H9 (cell line): ENCODE results near the gene MTFMT. TPM values are rescaled to one million over a fixed set of nuclear protein-coding genes. Genes with fewer than 3 reads are reported as not detected.

ENCODE experiments used
- DNase-seq: peaks from one replicate; pipeline ENCODE4 v3.0.0-alpha.2; 2017
- H2AFZ ChIP-seq: one replicate; pipeline ENCODE4 v1.6.1; 2013; ENCODE audit warnings: mild to moderate bottlenecking, low read length, control low read depth, moderate library complexity
- H2AK5ac ChIP-seq: 2 replicates; pipeline ENCODE4 v1.6.1; 2013; ENCODE audit warnings: low read length, control low read depth, mixed read lengths; ENCODE audit not compliant: insufficient read length
- H2BK120ac ChIP-seq: one replicate; pipeline ENCODE4 v1.6.1; 2013; ENCODE audit warnings: low read depth, mild to moderate bottlenecking, low read length, control low read depth, inconsistent platforms; ENCODE audit not compliant: poor library complexity, severe bottlenecking
- H2BK12ac ChIP-seq: 2 replicates; pipeline ENCODE4 v1.6.1; 2013; ENCODE audit warnings: low read length, control low read depth, mixed read lengths, low read depth; ENCODE audit not compliant: insufficient read length
- H2BK15ac ChIP-seq: 2 replicates; pipeline ENCODE4 v1.6.1; 2013; ENCODE audit warnings: low read depth, low read length, control low read depth
- H2BK20ac ChIP-seq: one replicate; pipeline ENCODE4 v1.6.1; 2013; ENCODE audit warnings: low read depth, mild to moderate bottlenecking, low read length, control low read depth, inconsistent platforms; ENCODE audit not compliant: poor library complexity, severe bottlenecking
- H2BK5ac ChIP-seq: 2 replicates; pipeline ENCODE4 v1.6.1; 2013; ENCODE audit warnings: low read length, control low read depth, mixed read lengths; ENCODE audit not compliant: insufficient read length
- H3K14ac ChIP-seq: 2 replicates; pipeline ENCODE4 v1.6.1; 2013; ENCODE audit warnings: low read length, control low read depth; ENCODE audit not compliant: insufficient read depth
- H3K18ac ChIP-seq: 2 replicates; pipeline ENCODE4 v1.6.1; 2013; ENCODE audit warnings: low read depth, mild to moderate bottlenecking, mixed read lengths, low read length, control low read depth; ENCODE audit not compliant: insufficient read length
- H3K23ac ChIP-seq: 2 replicates; pipeline ENCODE4 v1.6.1; 2013; ENCODE audit warnings: low read length, control low read depth, mixed read lengths, low read depth; ENCODE audit not compliant: insufficient read length
- H3K23me2 ChIP-seq: 2 replicates; pipeline ENCODE4 v1.6.1; 2013; ENCODE audit warnings: low read depth, mild to moderate bottlenecking, mixed read lengths, low read length, control low read depth; ENCODE audit not compliant: insufficient read length, poor library complexity, severe bottlenecking
- H3K27ac ChIP-seq: 2 replicates; pipeline ENCODE4 v1.5.1; 2013; ENCODE audit warnings: low read length, control low read depth, mixed read lengths, low read depth; ENCODE audit not compliant: insufficient read length
- H3K27me3 ChIP-seq: 2 replicates; pipeline ENCODE4 v1.6.1; 2013; ENCODE audit warnings: low read length, control low read depth, inconsistent platforms; ENCODE audit not compliant: insufficient read depth
- H3K4ac ChIP-seq: 2 replicates; pipeline ENCODE4 v1.6.1; 2013; ENCODE audit warnings: low read depth, mild to moderate bottlenecking, control low read depth, inconsistent platforms, low read length, moderate library complexity
- H3K4me1 ChIP-seq: 2 replicates; pipeline ENCODE4 v1.6.1; 2013; ENCODE audit warnings: low read length, control low read depth, inconsistent platforms; ENCODE audit not compliant: insufficient read depth
- H3K4me2 ChIP-seq: 2 replicates; pipeline ENCODE4 v1.6.1; 2013; ENCODE audit warnings: low read length, control low read depth, mixed read lengths; ENCODE audit not compliant: insufficient read length, insufficient read depth
- H3K56ac ChIP-seq: 2 replicates; pipeline ENCODE4 v1.6.1; 2013; ENCODE audit warnings: low read depth, mild to moderate bottlenecking, mixed read lengths, low read length, control low read depth; ENCODE audit not compliant: insufficient read length
- H3K79me1 ChIP-seq: 2 replicates; pipeline ENCODE4 v1.6.1; 2013; ENCODE audit warnings: low read depth, mild to moderate bottlenecking, moderate library complexity, low read length, control low read depth, inconsistent platforms; ENCODE audit not compliant: insufficient read depth, poor library complexity, severe bottlenecking
- H3K79me2 ChIP-seq: 2 replicates; pipeline ENCODE4 v1.6.1; 2013; ENCODE audit warnings: low read length, control low read depth, inconsistent platforms; ENCODE audit not compliant: insufficient read depth
- H3K9ac ChIP-seq: 2 replicates; pipeline ENCODE4 v1.6.1; 2013; ENCODE audit warnings: low read length, control low read depth, mixed read lengths; ENCODE audit not compliant: insufficient read length; ENCODE audit errors: extremely low read depth
- H3K9me3 ChIP-seq: one replicate; pipeline ENCODE4 v1.6.1; 2013; ENCODE audit warnings: low read depth, low read length, inconsistent platforms; ENCODE audit not compliant: control insufficient read depth
- H3T11ph ChIP-seq: one replicate; pipeline ENCODE4 v1.6.1; 2013; ENCODE audit warnings: mild to moderate bottlenecking, low read length, control low read depth, inconsistent platforms
- H4K20me1 ChIP-seq: one replicate; pipeline ENCODE4 v1.6.1; 2013; ENCODE audit not compliant: control insufficient read depth, insufficient read length, insufficient read depth
- H4K5ac ChIP-seq: 2 replicates; pipeline ENCODE4 v1.6.1; 2013; ENCODE audit warnings: low read depth, mild to moderate bottlenecking, mixed read lengths, low read length, control low read depth; ENCODE audit not compliant: insufficient read length
- H4K8ac ChIP-seq: replicated peaks from 2 replicates; pipeline ENCODE4 v1.6.1; 2013; ENCODE audit warnings: low read length, control low read depth, mixed read lengths, low read depth; ENCODE audit not compliant: insufficient read length
- H4K91ac ChIP-seq: 2 replicates; pipeline ENCODE4 v1.6.1; 2013; ENCODE audit warnings: low read depth, mild to moderate bottlenecking, moderate library complexity, mixed read lengths, low read length, control low read depth; ENCODE audit not compliant: insufficient read length
- H3K27ac Mint-ChIP-seq, 3 experiments: 2 replicates in 2 of 3; 3 replicates in 1 of 3; pipeline ENCODE4 v1.8.0; 2020 to 2021; ENCODE audit warnings: mixed read lengths in 3 of 3, mild to moderate bottlenecking in 1 of 3, moderate library complexity in 1 of 3
- H3K27me3 Mint-ChIP-seq: 2 replicates; pipeline ENCODE4 v1.8.0; 2021; ENCODE audit warnings: low read depth, mild to moderate bottlenecking, moderate library complexity, mixed read lengths
- H3K36me3 Mint-ChIP-seq, 3 experiments: 2 replicates in 2 of 3; 3 replicates in 1 of 3; pipeline ENCODE4 v1.8.0; 2020 to 2021; ENCODE audit warnings: low read depth in 3 of 3, mixed read lengths in 3 of 3; ENCODE audit not compliant: insufficient read depth in 1 of 3
- H3K4me1 Mint-ChIP-seq, 2 experiments: 2 replicates each; pipeline ENCODE4 v1.8.0; 2020; ENCODE audit warnings: mixed read lengths in 2 of 2
- H3K4me3 Mint-ChIP-seq, 2 experiments: 2 replicates in 1 of 2; 3 replicates in 1 of 2; pipeline ENCODE4 v1.8.0; 2020 to 2021; ENCODE audit warnings: mild to moderate bottlenecking in 2 of 2, mixed read lengths in 2 of 2, moderate library complexity in 1 of 2
- H3K9me3 Mint-ChIP-seq, 2 experiments: 2 replicates in 1 of 2; 3 replicates in 1 of 2; pipeline ENCODE4 v1.8.0; 2020; ENCODE audit warnings: mild to moderate bottlenecking in 2 of 2, mixed read lengths in 2 of 2, moderate library complexity in 1 of 2
- WGBS: extraction: QIAGEN DNeasy Blood & Tissue Kit; methylation state at CpG from one replicate; pipeline ENCODE4 v1.1.7; 2013; ENCODE audit warnings: missing lambda C conversion rate, low lambda C conversion rate, mixed read lengths; ENCODE audit not compliant: insufficient read length; ENCODE audit errors: extremely low coverage; 5-methylcytosine and 5-hydroxymethylcytosine counted together
- total RNA-seq: library from RNA; stranded (reverse); gene quantifications from 2 replicates; pipeline ENCODE4 v1.2.1, GENCODE V29; 2021
- TF ChIP-seq, protein P1 (sequence below): fragments of 200-600 bp; sonication (generic); conservative IDR thresholded peaks from 3 replicates; pipeline ENCODE4 v1.8.0; 2021; ENCODE audit warnings: antibody characterized with exemption, mild to moderate bottlenecking

MTFMT gene
- total RNA-seq, 1 experiment from 2014 or later = 16.0 TPM

DNA sequence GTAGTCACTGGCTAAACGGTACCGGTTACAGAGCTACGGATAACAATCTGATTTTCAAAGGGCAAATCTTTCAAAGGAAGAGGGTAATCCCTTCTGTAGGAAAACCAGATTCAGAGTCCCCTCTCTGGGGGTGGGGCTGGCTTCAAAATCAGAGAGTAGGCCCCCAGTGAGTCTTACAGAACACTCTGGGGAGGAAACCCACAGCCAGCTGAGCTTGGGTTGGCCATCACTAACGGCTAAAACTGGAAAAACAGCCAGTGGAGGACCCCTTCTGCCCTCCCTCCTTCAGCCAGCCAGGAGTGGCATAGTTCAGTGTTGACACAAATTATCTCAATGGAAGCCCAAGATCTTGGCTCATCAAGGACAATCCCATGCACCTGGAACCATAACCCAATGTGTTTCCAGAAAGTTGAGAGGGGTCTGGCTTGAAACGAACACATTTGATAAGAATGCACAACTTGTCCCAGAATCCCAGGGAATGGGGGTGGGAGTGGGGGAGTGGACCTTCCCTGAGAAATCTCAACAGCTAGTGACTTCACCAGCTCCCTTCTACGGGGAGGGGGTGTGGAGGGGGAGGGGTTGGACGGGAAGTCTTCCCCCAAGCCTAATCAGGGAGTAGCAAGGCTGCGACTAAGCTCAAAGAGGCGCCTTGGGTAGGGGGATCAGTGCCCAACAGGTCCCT, 37.3 kb upstream of the MTFMT start:
- no peak overlapping the region for H3K9ac ChIP-seq
- no peak overlapping the region for H3K27ac ChIP-seq
- no peak overlapping the region for H3K56ac ChIP-seq
- Mint-ChIP-seq H3K27ac (peak overlapping the region in 1 of 3 experiments; percentile 77; a peak in 2 of 7 replicates), H3K9me3 (no peaks in the 10 kb centered on the region), H3K27me3 (peaks cover 8% of the 10 kb centered on the region), H3K4me3 (peak overlapping the region; percentile 74 to 81), H3K4me1 (peaks cover 33 to 34% of the 10 kb centered on the region in 2 experiments), H3K36me3 (peaks cover 0 to 3% (median 0%) of the 10 kb centered on the region in 3 experiments; a peak in 2 of 7 replicates)
- H2BK12ac ChIP-seq = no peak overlapping the region
- H3K23ac ChIP-seq = no peak overlapping the region
- no peaks in the 10 kb centered on the region for H3K27me3 ChIP-seq
- H2BK5ac ChIP-seq = no peak overlapping the region
- no peak overlapping the region for H2AK5ac ChIP-seq
- no CpG with 5 or more reads among the region's 9 CpGs for WGBS
- peak overlapping the region; percentile 62; the same call in 1 of the 2 replicates for H3K14ac ChIP-seq
- TF ChIP-seq, protein P1, sequence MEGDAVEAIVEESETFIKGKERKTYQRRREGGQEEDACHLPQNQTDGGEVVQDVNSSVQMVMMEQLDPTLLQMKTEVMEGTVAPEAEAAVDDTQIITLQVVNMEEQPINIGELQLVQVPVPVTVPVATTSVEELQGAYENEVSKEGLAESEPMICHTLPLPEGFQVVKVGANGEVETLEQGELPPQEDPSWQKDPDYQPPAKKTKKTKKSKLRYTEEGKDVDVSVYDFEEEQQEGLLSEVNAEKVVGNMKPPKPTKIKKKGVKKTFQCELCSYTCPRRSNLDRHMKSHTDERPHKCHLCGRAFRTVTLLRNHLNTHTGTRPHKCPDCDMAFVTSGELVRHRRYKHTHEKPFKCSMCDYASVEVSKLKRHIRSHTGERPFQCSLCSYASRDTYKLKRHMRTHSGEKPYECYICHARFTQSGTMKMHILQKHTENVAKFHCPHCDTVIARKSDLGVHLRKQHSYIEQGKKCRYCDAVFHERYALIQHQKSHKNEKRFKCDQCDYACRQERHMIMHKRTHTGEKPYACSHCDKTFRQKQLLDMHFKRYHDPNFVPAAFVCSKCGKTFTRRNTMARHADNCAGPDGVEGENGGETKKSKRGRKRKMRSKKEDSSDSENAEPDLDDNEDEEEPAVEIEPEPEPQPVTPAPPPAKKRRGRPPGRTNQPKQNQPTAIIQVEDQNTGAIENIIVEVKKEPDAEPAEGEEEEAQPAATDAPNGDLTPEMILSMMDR = no peak
- H3K18ac ChIP-seq = no peak overlapping the region
- H4K8ac ChIP-seq = no peak overlapping the region
- H4K5ac ChIP-seq = no peak overlapping the region
- no peak overlapping the region for H2BK20ac ChIP-seq
- no peaks in the 10 kb centered on the region for H3K79me1 ChIP-seq
- no peak overlapping the region for H2BK120ac ChIP-seq
- H3T11ph ChIP-seq = no peak overlapping the region
- H3K4ac ChIP-seq = no peak overlapping the region
- H3K9me3 ChIP-seq = no peaks in the 10 kb centered on the region
- H3K4me1 ChIP-seq = peaks cover 5% of the 10 kb centered on the region
- no peaks in the 10 kb centered on the region for H3K79me2 ChIP-seq
- H2BK15ac ChIP-seq = no peak overlapping the region
- H4K91ac ChIP-seq = no peak overlapping the region
- peaks cover 7% of the 10 kb centered on the region for H3K23me2 ChIP-seq
- H4K20me1 ChIP-seq = no peaks in the 10 kb centered on the region
- no peak overlapping the region for H2AFZ ChIP-seq
- peak overlapping the region; percentile 78 for H3K4me2 ChIP-seq
- peak; percentile 57 for DNase-seq
